B cell (primary cell): ENCODE results near the gene HYLS1. TPM values are rescaled to one million over a fixed set of nuclear protein-coding genes. Genes with fewer than 3 reads are reported as not detected.
"Not testable (repeated sequence)": the region's sequence is repeated elsewhere in the genome, so short reads cannot be mapped to it uniquely, and the experiment has no call there.

Experiments used
- ATAC-seq: fragments of 200-7000 bp; cut with Tn5 transposase; one replicate; pipeline ENCODE4 v1.10.0; 2021; ENCODE audit warnings: low read depth, mild to moderate bottlenecking, moderate number of reproducible peaks, moderate library complexity
- CTCF ChIA-PET: fragments of 350-600 bp; sonication (Branson Sonifier 250); formaldehyde crosslinking; loops from one replicate; lab custom pipeline; 2021; ENCODE audit warnings: antibody characterized with exemption, inconsistent platforms; lab: Charles Lee
- POLR2A ChIA-PET: fragments of 350-600 bp; sonication (Branson Sonifier 250); formaldehyde crosslinking; loops from one replicate; lab custom pipeline; 2021; ENCODE audit warnings: antibody characterized with exemption; lab: Charles Lee
- DNase-seq: peaks from one replicate; pipeline ENCODE4 v3.0.0; 2013
- H2AFZ ChIP-seq: 2 replicates; pipeline ENCODE4 v1.6.1; 2012; ENCODE audit warnings: mild to moderate bottlenecking, low read depth, low read length; ENCODE audit not compliant: insufficient read depth, poor library complexity, severe bottlenecking
- H3K27ac ChIP-seq, 2 donors: 1 replicate in 1 of 2; 2 replicates in 1 of 2; pipeline ENCODE4 v1.5.1; 2012 to 2013; ENCODE audit warnings: low read length in 2 of 2, mild to moderate bottlenecking in 2 of 2, moderate library complexity in 1 of 2
- H3K27me3 ChIP-seq, 4 experiments: fragments of 200-600 bp in 1 of 4; sonication (generic) in 1 of 4; replicated peaks in 1 of 4; 1 replicate in 2 of 4; 2 replicates in 2 of 4; pipeline versions ENCODE4 v1.6.1 to v1.7.0; 2013 to 2016; ENCODE audit warnings: low read length in 3 of 4, mild to moderate bottlenecking in 2 of 4, mixed read lengths in 1 of 4, moderate library complexity in 1 of 4; ENCODE audit not compliant: insufficient read depth in 4 of 4, control insufficient read depth in 3 of 4; ENCODE audit errors: control extremely low read depth in 1 of 4
- H3K36me3 ChIP-seq, 2 experiments: replicated peaks in 1 of 2; 1 replicate in 1 of 2; 2 replicates in 1 of 2; pipeline versions ENCODE4 v1.6.1 to v1.7.1; 2013; ENCODE audit warnings: low read length in 1 of 2; ENCODE audit not compliant: insufficient read depth in 2 of 2, control insufficient read depth in 1 of 2; ENCODE audit errors: control extremely low read depth in 1 of 2, extremely low read depth in 1 of 2
- H3K4me1 ChIP-seq, 2 donors: fragments of 200-600 bp in 1 of 2; sonication (generic) in 1 of 2; 1 replicate in 1 of 2; 2 replicates in 1 of 2; pipeline versions ENCODE4 v1.5.1 to v1.6.1; 2013 to 2017; ENCODE audit warnings: low read length in 2 of 2; ENCODE audit not compliant: control insufficient read depth in 2 of 2, insufficient read depth in 2 of 2
- H3K4me2 ChIP-seq: replicated peaks from 2 replicates; pipeline ENCODE3; 2012; ENCODE audit warnings: mild to moderate bottlenecking, low read depth, low read length; ENCODE audit not compliant: poor library complexity, severe bottlenecking
- H3K4me3 ChIP-seq, 5 experiments: fragments of 200-600 bp in 1 of 5; sonication (generic) in 1 of 5; 1 replicate in 3 of 5; 2 replicates in 2 of 5; pipeline versions ENCODE4 v1.5.1 to v1.7.0; 2011 to 2016; ENCODE audit warnings: low read length in 4 of 5, mild to moderate bottlenecking in 4 of 5, low read depth in 2 of 5, control low read depth in 1 of 5, moderate library complexity in 1 of 5; ENCODE audit not compliant: insufficient read depth in 1 of 5; ENCODE audit errors: control extremely low read depth in 1 of 5, extremely low read depth in 1 of 5
- H3K79me2 ChIP-seq: fragments of 200-600 bp; sonication (generic); one replicate; pipeline ENCODE4 v1.6.0; 2016; ENCODE audit warnings: low read length; ENCODE audit not compliant: control insufficient read depth, insufficient read depth
- H3K9ac ChIP-seq: fragments of 200-600 bp; sonication (generic); 2 replicates; pipeline ENCODE4 v1.6.1; 2017; ENCODE audit warnings: mild to moderate bottlenecking, low read length, moderate library complexity
- H3K9me3 ChIP-seq, 3 donors: one replicate each; pipeline versions ENCODE4 v1.6.1 to v1.7.1; 2013; ENCODE audit warnings: low read length in 2 of 3; ENCODE audit not compliant: control insufficient read depth in 2 of 3, insufficient read depth in 1 of 3; ENCODE audit errors: control extremely low read depth in 1 of 3
- H4K20me1 ChIP-seq: 2 replicates; pipeline ENCODE4 v1.6.0; 2012; ENCODE audit warnings: mild to moderate bottlenecking, low read length; ENCODE audit not compliant: insufficient read depth, control insufficient read depth, poor library complexity, severe bottlenecking
- H3K27ac Mint-ChIP-seq: one replicate; pipeline ENCODE4 v1.8.0; 2021; ENCODE audit warnings: mixed read lengths
- H3K27me3 Mint-ChIP-seq: one replicate; pipeline ENCODE4 v1.8.0; 2021; ENCODE audit warnings: mixed read lengths
- H3K4me1 Mint-ChIP-seq: one replicate; pipeline ENCODE4 v1.8.0; 2021; ENCODE audit warnings: mixed read lengths
- H3K4me3 Mint-ChIP-seq: one replicate; pipeline ENCODE4 v1.8.0; 2021; ENCODE audit warnings: mixed read lengths
- H3K9me3 Mint-ChIP-seq: one replicate; pipeline ENCODE4 v1.8.0; 2022; ENCODE audit warnings: mixed read lengths; ENCODE audit not compliant: insufficient read depth
- EZH2 ChIP-seq: IDR thresholded peaks from 2 replicates; pipeline ENCODE4 v1.6.1; 2012; ENCODE audit warnings: borderline replicate concordance, low read depth, mild to moderate bottlenecking, moderate library complexity, low read length; ENCODE audit not compliant: insufficient read depth, poor library complexity, severe bottlenecking
- WGBS: methylation state at CpG from one replicate; pipeline ENCODE4 v1.1.5; 2013; ENCODE audit warnings: missing lambda C conversion rate; ENCODE audit not compliant: insufficient coverage; 5-methylcytosine and 5-hydroxymethylcytosine counted together
- intact Hi-C: fragments of 100-400 bp; cut with micrococcal nuclease; formaldehyde crosslinking; loops from one replicate; pipeline ENCODE4 v1.10.0; 2022
- polyA plus RNA-seq: library from polyadenylated mRNA; depleted of rRNA; stranded (reverse); fragments of >200 nt; gene quantifications from 2 replicates; pipeline ENCODE4 v1.2.3, GENCODE V29; 2012
- total RNA-seq, 2 donors: library from RNA; stranded (reverse); fragments of 120-200 nt in 1 of 2; gene quantifications; 1 replicate in 1 of 2; 2 replicates in 1 of 2; pipeline versions ENCODE4 v1.2.3 to v1.2.4, GENCODE V29; 2013 to 2022
- TF ChIP-seq, protein P1 (sequence below): fragments of 200-600 bp; IDR thresholded peaks from one replicate; pipeline ENCODE4 v1.8.0; 2022; ENCODE audit warnings: antibody characterized with exemption, mild to moderate bottlenecking

HYLS1 gene
- total and polyA plus RNA-seq, 2 donors (not counting 1 experiment from before 2014, with no cell fraction given): 3.1 to 9.4 TPM

- POLR2A ChIA-PET, ATAC-seq, DNase-seq, intact Hi-C loops, H3K27me3 ChIP-seq, H3K36me3 ChIP-seq, H3K79me2 ChIP-seq, H3K4me3 Mint-ChIP-seq, H2AFZ ChIP-seq, H3K4me2 ChIP-seq, H4K20me1 ChIP-seq, H3K4me1 Mint-ChIP-seq, H3K27me3 Mint-ChIP-seq, H3K9me3 ChIP-seq, H3K4me1 ChIP-seq, CTCF ChIA-PET, H3K4me3 ChIP-seq, H3K27ac Mint-ChIP-seq, H3K9me3 Mint-ChIP-seq, H3K9ac ChIP-seq, H3K27ac ChIP-seq: not testable (repeated sequence)
- WGBS: 98% methylated on average over 12 of the region's 33 CpGs
Measured at GRCh38 chr11:125862786-125863185, 24.7 kb upstream of the HYLS1 start.

GRCh38 chr11:125865354-125865753 is 22.1 kb upstream of the HYLS1 start:
- H2AFZ ChIP-seq, H3K79me2 ChIP-seq, H3K27ac Mint-ChIP-seq, H3K27ac ChIP-seq, H3K4me3 Mint-ChIP-seq, H3K4me2 ChIP-seq, ATAC-seq, DNase-seq, CTCF ChIA-PET, H3K9me3 ChIP-seq, H4K20me1 ChIP-seq, H3K36me3 ChIP-seq, H3K9me3 Mint-ChIP-seq, POLR2A ChIA-PET, H3K9ac ChIP-seq, intact Hi-C loops, H3K27me3 ChIP-seq, H3K4me1 ChIP-seq, H3K4me3 ChIP-seq, H3K27me3 Mint-ChIP-seq, H3K4me1 Mint-ChIP-seq: not testable (repeated sequence)
- 100% methylated on average over 2 of the region's 4 CpGs for WGBS

GRCh38 chr11:125869521-125869920 is 17.9 kb upstream of the HYLS1 start:
- H3K4me1 ChIP-seq: peaks cover 0 to 2% of the 10 kb centered on the region in 2 donors
- H3K79me2 ChIP-seq: no peaks in the 10 kb centered on the region
- H3K4me3 Mint-ChIP-seq: no peak overlapping the region
- H3K9me3 Mint-ChIP-seq: peaks cover 6% of the 10 kb centered on the region
- H3K27me3 ChIP-seq: no peaks in the 10 kb centered on the region
- H3K4me3 ChIP-seq: no peak overlapping the region
- peaks cover 2 to 18% (median 8%) of the 10 kb centered on the region in 3 donors for H3K9me3 ChIP-seq
- DNase-seq: no peak
- TF ChIP-seq EZH2: no peak
- TF ChIP-seq, protein P1, sequence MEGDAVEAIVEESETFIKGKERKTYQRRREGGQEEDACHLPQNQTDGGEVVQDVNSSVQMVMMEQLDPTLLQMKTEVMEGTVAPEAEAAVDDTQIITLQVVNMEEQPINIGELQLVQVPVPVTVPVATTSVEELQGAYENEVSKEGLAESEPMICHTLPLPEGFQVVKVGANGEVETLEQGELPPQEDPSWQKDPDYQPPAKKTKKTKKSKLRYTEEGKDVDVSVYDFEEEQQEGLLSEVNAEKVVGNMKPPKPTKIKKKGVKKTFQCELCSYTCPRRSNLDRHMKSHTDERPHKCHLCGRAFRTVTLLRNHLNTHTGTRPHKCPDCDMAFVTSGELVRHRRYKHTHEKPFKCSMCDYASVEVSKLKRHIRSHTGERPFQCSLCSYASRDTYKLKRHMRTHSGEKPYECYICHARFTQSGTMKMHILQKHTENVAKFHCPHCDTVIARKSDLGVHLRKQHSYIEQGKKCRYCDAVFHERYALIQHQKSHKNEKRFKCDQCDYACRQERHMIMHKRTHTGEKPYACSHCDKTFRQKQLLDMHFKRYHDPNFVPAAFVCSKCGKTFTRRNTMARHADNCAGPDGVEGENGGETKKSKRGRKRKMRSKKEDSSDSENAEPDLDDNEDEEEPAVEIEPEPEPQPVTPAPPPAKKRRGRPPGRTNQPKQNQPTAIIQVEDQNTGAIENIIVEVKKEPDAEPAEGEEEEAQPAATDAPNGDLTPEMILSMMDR: no peak
- H3K36me3 ChIP-seq: no peaks in the 10 kb centered on the region
- H2AFZ ChIP-seq: no peak overlapping the region
- no peak overlapping the region for H3K27ac ChIP-seq
- H3K4me1 Mint-ChIP-seq: peaks cover 8% of the 10 kb centered on the region
- no CpG with 5 or more reads among the region's 2 CpGs for WGBS
- no peak overlapping the region for H3K9ac ChIP-seq
- no peaks in the 10 kb centered on the region for H4K20me1 ChIP-seq
- no peak for ATAC-seq
- intact Hi-C loops: no loop called here
- CTCF ChIA-PET: no interaction called here
- POLR2A ChIA-PET: no interaction called here
- H3K27me3 Mint-ChIP-seq: no peaks in the 10 kb centered on the region
- H3K27ac Mint-ChIP-seq: no peak overlapping the region
- no peak overlapping the region for H3K4me2 ChIP-seq
